IPS-15b (cell line): ENCODE results near the gene APLP2.

Source experiments
- H3K27me3 ChIP-seq: one replicate; pipeline ENCODE4 v1.6.1; 2013; ENCODE audit warnings: low read length; ENCODE audit not compliant: control insufficient read depth, insufficient read depth
- H3K36me3 ChIP-seq: one replicate; pipeline ENCODE4 v1.6.1; 2013; ENCODE audit warnings: low read length; ENCODE audit not compliant: control insufficient read depth, insufficient read depth
- H3K4me1 ChIP-seq: one replicate; pipeline ENCODE4 v1.6.1; 2013; ENCODE audit warnings: mild to moderate bottlenecking, low read length; ENCODE audit not compliant: control insufficient read depth, insufficient read depth
- H3K4me3 ChIP-seq: one replicate; pipeline ENCODE4 v1.5.1; 2013; ENCODE audit warnings: low read depth, low read length
- H3K9ac ChIP-seq: one replicate; pipeline ENCODE4 v1.6.1; 2013; ENCODE audit warnings: low read depth, mild to moderate bottlenecking, low read length
- H3K9me3 ChIP-seq: one replicate; pipeline ENCODE4 v1.6.1; 2013; ENCODE audit warnings: mild to moderate bottlenecking, low read length; ENCODE audit not compliant: control insufficient read depth, insufficient read depth

APLP2 gene

DNA sequence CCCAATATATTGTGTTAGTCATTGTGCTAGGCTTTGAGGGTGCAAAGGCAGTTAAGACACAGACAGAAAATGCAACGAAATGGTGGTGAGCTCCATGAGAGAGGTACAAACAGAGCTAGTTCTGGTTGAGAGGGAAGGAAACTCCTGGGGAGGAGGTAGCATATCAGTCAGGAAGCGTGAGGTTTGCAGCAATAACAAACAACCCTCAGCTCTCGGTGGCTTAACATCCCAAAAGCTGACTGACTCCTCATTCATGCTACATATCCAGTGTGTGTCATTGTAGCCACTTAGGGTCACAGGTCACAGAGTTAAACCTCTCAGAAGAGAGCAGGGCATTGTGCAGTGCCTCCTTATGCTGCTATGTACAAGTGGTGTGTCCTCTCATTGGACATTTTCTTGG, 88.1 kb downstream of the APLP2 start:
- H3K9ac ChIP-seq, result no peak overlapping the region
- H3K36me3 ChIP-seq, result no peaks in the 10 kb centered on the region
- H3K4me1 ChIP-seq, result peaks cover 11% of the 10 kb centered on the region
- peaks cover 43% of the 10 kb centered on the region for H3K27me3 ChIP-seq
- no peaks in the 10 kb centered on the region for H3K9me3 ChIP-seq
- H3K4me3 ChIP-seq, result no peak overlapping the region

DNA sequence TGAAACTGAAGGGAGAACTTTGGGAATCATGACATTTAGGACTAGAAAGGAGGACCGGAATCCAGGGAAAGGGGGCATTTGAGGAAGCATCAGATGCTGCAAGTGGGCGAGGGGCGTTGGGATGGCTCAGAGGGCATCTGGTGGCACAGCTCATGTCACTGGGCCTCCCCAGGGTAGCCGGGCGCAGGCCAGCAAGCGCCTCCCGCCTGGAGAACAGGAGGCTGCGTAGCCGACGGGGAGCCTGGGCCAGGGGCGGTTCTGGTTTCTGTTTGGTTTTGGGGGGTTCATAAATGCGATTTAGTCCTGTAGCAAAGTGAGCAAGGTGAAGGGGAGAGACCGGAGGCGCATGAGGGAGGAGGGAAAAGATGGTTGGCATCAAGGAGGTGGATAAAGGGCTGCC, 89.4 kb downstream of the APLP2 start:
- no peak overlapping the region for H3K9ac ChIP-seq
- no peaks in the 10 kb centered on the region for H3K9me3 ChIP-seq
- peaks cover 43% of the 10 kb centered on the region for H3K27me3 ChIP-seq
- no peaks in the 10 kb centered on the region for H3K36me3 ChIP-seq
- H3K4me1 ChIP-seq, result peaks cover 11% of the 10 kb centered on the region
- peak overlapping the region; percentile 55 for H3K4me3 ChIP-seq

DNA sequence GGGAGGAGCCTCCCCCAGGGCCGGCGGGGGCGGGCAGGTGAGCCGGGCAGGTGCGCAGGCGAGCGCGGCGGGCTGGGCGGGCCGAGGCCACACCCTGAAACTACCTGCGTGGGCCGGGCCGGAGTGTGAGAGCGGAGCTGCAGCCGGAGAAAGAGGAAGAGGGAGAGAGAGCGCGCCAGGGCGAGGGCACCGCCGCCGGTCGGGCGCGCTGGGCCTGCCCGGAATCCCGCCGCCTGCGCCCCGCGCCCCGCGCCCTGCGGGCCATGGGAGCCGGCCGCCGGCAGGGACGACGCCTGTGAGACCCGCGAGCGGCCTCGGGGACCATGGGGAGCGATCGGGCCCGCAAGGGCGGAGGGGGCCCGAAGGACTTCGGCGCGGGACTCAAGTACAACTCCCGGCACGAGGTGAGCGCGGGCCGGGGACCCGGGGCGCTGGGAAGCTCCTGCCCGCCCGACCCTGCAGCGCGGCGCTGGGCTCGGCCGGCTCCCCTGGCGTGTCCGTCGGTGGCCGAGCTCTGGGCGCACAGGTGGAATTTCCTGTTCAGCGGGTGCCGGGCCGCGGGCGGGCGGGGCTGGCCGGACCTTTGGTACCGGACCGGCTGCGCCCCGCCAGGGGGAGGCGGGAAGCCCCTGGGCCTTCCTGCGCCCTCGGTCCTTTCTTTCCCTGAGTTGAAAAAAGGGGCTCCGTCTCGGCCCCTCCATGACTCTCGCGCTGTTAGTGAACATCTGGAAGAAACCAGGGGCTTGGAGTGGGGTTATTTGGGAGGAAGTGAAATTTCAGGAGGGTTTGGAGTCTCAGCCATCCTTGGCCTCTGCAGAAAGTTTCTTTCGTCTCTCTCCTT, 90.2 kb downstream of the APLP2 start, which contains the start of gene ST14:
Gene ST14 (plus strand): TSS at position 126 of the 841 bp plus-strand sequence. CDS start 198 bp downstream, at position 324.
- H3K27me3 ChIP-seq, result peaks cover 43% of the 10 kb centered on the region
- H3K9me3 ChIP-seq, result no peaks in the 10 kb centered on the region
- H3K4me3 ChIP-seq, result peak within 1 kb of the TSS; percentile 55
- H3K36me3 ChIP-seq, result no peaks in the 10 kb centered on the region
- H3K4me1 ChIP-seq, result peaks cover 11% of the 10 kb centered on the region
- H3K9ac ChIP-seq, result peak within 1 kb of the TSS; percentile 39

DNA sequence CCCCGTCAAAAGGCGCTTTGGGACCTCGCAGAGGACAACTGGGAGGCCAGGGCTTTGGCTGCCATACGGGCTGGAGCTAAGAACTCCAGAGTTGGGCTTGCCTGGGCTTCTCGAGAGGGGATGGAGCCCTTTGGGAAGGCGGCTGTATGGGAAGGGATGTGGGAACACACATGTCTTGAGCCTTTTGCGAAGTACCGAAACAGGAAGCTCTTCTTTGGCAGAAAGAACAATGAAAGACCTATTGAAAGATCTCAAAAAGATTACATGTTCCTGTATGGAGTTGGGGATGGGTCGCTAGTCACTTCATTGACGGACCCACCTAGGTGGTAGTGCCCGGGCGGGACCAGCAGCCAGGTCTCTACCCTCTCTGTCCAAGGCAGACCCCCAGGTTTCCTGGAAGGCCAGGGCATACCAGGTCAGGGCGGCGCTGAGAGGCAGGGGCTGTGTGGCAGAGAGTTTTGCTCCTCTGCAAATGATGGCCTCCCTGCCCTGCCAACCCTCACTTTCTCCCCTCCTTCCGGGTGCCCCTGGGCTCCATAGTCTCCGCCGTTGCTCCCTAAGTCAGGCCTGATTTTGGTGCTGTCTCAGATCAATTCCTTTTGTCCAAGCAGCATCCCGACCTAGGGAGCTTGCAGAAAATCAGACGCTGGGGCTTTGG, 90.9 kb downstream of the APLP2 start:
- Histone ChIP-seq H3K27me3 (peaks cover 43% of the 10 kb centered on the region), H3K9me3 (no peaks in the 10 kb centered on the region), H3K9ac (peak overlapping the region; percentile 39), H3K4me3 (peak overlapping the region; percentile 55), H3K4me1 (peaks cover 11% of the 10 kb centered on the region), H3K36me3 (no peaks in the 10 kb centered on the region)

DNA sequence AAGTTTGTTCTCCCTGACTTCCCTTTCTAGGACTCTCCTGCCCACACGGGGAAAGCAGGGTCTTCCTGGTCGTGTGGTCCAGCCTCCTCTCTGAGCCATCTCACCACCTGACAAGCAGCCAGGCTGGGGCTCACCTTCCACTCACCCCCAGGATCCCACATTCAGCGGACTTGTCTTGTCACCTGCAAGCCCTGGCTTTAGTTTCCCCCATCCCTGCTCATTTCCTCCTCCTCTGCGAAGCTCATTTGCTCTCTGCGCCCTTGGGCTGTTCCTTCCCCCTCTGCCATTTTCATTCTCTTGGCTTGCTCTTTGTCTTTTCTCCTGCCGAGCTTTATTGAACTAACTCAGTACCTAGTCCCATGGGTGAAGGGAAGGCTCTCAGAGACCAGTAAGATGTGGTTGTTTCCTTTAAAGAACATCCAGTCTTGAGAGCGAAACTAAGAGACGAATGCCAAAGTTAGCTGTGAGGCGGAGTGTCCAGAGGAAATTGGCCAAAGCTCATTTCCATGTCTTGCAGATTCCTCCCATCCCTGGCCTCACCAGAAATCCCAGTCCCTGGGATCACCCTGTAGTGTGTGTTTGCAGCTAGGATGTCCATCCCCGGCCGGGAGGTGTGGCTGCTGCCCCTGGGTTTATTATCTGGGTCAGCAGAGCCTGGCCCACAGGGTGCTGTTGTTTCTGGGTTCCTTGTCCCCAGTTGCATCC, 91.9 kb downstream of the APLP2 start:
- H3K9ac ChIP-seq, result peak overlapping the region; percentile 10
- H3K4me3 ChIP-seq, result peak overlapping the region; percentile 55
- H3K36me3 ChIP-seq, result no peaks in the 10 kb centered on the region
- H3K27me3 ChIP-seq, result peaks cover 43% of the 10 kb centered on the region
- H3K4me1 ChIP-seq, result peaks cover 11% of the 10 kb centered on the region
- no peaks in the 10 kb centered on the region for H3K9me3 ChIP-seq

DNA sequence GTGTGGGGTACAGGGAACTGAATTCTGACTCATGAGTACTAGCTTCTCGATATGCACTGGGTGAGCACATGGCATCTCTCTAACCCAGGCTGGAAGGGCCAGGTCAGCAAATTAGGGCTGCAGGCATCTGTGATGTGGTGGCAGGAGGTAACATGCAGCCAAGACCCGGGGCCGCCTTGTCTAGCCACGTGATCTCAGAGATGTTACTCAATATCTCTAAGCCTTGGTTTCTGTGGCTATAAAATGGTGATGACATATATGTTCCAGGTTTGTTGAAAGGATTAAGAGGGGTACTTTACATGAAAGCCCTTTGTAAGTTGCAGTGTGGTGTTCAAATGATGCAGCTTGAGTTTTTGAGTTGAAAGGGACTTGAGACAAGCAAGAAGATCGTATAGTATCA, 93.0 kb downstream of the APLP2 start:
- Histone ChIP-seq H3K4me1 (peaks cover 11% of the 10 kb centered on the region), H3K9ac (no peak overlapping the region)

DNA sequence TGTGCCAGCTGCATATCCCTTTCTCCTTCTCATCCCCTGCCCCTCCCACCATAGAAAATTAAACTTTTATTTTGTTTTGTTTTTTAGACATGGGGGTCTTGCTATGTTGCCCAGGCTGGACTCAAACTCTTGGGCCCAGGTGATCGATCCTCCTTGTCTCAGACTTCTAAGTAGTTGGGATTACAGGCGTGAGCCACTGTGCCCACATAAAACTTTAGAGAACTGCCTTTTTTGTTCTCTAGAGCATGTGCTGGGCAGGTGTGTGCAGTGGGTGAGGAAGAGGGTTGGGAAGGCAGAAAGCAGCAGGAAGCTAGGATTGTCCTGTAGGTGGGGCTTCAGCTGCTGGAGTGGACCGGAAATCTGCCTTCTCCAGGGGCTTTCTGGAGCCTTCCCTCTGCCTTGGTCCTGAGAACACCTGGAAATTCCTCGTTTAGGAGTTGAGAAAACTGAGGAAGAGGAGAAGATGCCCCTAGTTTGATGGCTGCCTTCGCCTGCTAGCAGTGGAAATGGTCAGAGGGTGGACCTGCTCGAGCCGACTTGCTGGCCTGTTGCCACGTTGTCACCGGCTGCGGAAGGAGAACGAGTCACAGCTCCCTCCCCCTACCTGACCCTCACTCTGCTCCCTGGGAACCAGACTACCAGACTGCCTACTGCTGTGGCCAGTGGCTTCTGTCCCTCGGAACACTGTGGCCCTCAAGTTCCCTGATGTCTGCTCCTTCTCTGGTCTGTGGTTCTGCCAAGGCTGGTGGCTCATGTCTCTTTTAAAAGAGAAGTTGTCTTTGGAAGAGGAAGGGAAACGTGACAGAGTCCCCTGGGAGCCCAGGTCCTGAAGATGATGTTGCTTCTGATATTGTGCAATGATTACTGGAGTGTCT, 93.9 kb downstream of the APLP2 start:
- Histone ChIP-seq H3K4me3 (no peak overlapping the region), H3K9ac (no peak overlapping the region)

More for the DNA sequence above, 93.0 kb downstream of the APLP2 start:
- Histone ChIP-seq H3K4me3 (no peak overlapping the region), H3K27me3 (peaks cover 42% of the 10 kb centered on the region), H3K9me3 (no peaks in the 10 kb centered on the region), H3K36me3 (no peaks in the 10 kb centered on the region)

DNA sequence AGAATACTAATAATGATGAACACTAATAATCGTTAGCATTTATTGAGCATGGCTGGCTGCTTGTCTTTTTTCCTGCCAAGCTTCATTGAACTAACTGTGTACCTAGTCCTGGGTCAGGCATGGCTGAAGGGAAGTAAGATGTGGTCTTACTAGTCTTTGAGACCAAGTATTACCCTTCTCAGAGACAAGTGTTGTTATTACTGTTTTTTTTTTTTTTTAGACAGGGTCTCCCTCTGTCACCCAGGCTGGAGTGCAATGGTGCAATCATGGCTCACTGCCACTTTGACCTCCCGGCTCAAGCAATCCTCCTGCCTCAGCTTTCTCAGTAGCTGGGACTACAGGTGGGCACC, 94.5 kb downstream of the APLP2 start:
- Histone ChIP-seq H3K4me1 (peaks cover 11% of the 10 kb centered on the region), H3K36me3 (no peaks in the 10 kb centered on the region), H3K4me3 (no peak overlapping the region)

More for the DNA sequence above, 93.9 kb downstream of the APLP2 start:
- peaks cover 38% of the 10 kb centered on the region for H3K27me3 ChIP-seq
- H3K9me3 ChIP-seq, result no peaks in the 10 kb centered on the region
- no peaks in the 10 kb centered on the region for H3K36me3 ChIP-seq
- H3K4me1 ChIP-seq, result peaks cover 11% of the 10 kb centered on the region

DNA sequence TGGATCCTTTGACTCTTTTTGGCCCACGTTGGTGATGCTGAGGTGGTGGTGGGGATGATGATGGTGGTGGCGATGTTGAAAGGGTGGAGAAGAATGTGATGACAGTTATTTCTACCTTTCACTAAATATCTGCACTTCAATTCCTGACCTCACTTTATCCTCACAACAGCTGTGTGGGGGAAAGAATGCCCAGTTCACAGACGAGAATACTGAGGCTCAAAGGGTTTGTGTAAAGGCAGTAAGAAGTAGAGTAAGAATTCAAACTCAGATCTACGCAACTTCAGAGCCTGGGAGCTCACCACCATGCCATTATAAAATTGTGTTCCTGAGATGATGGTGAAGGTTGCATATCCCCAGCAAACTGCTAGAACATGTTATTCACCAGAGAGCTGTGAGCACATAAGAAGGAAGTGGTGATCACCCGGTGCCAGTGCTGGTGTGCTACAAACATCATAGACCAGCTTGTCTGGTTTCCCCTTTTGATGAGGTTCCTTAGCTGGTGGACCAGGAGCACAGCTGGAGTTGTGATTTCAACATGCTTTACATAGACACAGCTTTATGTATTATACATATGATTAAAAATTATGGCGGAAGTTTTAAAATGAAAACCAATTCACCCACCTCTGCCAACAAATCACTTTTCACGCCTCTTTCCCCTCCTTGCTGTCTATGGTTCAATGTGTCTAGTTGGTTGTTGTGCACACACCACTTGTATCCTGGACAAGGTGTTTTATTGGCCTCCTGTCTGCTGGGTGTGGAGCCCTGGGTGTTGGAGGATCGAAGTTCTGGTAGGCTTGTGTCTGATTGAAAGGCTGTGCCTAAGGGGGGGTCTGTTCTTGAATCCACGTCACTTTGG, 96.1 kb downstream of the APLP2 start:
- H3K4me1 ChIP-seq, result peaks cover 11% of the 10 kb centered on the region
- peaks cover 39% of the 10 kb centered on the region for H3K27me3 ChIP-seq
- no peak overlapping the region for H3K4me3 ChIP-seq
- H3K9me3 ChIP-seq, result no peaks in the 10 kb centered on the region
- H3K36me3 ChIP-seq, result no peaks in the 10 kb centered on the region
- no peak overlapping the region for H3K9ac ChIP-seq

More for the DNA sequence above, 94.5 kb downstream of the APLP2 start:
- Histone ChIP-seq H3K9me3 (no peaks in the 10 kb centered on the region), H3K9ac (no peak overlapping the region), H3K27me3 (peaks cover 35% of the 10 kb centered on the region)

DNA sequence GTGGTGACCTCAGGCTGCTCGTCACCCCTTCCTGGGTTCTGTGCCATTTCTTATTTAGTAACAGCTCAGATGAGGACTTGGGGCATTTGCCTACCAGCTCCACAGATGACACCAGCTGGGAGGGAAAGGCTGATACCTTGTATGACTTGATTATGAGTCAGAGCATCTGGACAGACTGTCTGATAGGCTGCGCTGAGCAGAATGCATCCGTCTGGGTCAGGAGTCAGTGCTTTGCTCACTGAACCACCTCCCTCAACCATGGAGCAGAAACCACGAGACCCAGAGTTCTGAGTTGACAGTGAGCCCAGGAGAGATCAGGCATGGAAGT, 96.7 kb downstream of the APLP2 start:
- Histone ChIP-seq H3K4me3 (no peak overlapping the region), H3K9ac (no peak overlapping the region), H3K36me3 (no peaks in the 10 kb centered on the region), H3K9me3 (no peaks in the 10 kb centered on the region), H3K4me1 (peaks cover 6% of the 10 kb centered on the region), H3K27me3 (peaks cover 39% of the 10 kb centered on the region)
